DOHH2 (cell line): ENCODE data around the gene METTL3.

ENCODE experiments used
- H3F3A ChIP-seq: fragments of 200-600 bp; sonication (generic), shearing (Covaris generic); 2 replicates; pipeline ENCODE4 v1.6.0; 2016; ENCODE audit warnings: antibody characterized with exemption, mild to moderate bottlenecking; ENCODE audit not compliant: control insufficient read depth, insufficient read depth
- H3K27ac ChIP-seq: fragments of 200-600 bp; sonication (generic); 2 replicates; pipeline ENCODE4 v1.5.1; 2014; ENCODE audit warnings: low read depth, mild to moderate bottlenecking, low read length, moderate library complexity
- H3K27me3 ChIP-seq: fragments of 200-600 bp; sonication (generic); 2 replicates; pipeline ENCODE4 v1.6.1; 2014; ENCODE audit warnings: mild to moderate bottlenecking, low read length, mixed read lengths; ENCODE audit not compliant: control insufficient read depth
- H3K36me3 ChIP-seq: fragments of 200-600 bp; sonication (generic); 2 replicates; pipeline ENCODE4 v1.6.1; 2014; ENCODE audit warnings: mild to moderate bottlenecking, low read length, moderate library complexity, mixed read lengths; ENCODE audit not compliant: control insufficient read depth
- H3K4me1 ChIP-seq: fragments of 200-600 bp; sonication (generic); 2 replicates; pipeline ENCODE4 v1.6.1; 2014; ENCODE audit warnings: mild to moderate bottlenecking, low read length, mixed read lengths; ENCODE audit not compliant: control insufficient read depth
- H3K4me2 ChIP-seq: fragments of 200-600 bp; sonication (generic); 2 replicates; pipeline ENCODE4 v1.6.0; 2014; ENCODE audit warnings: mild to moderate bottlenecking, low read length, moderate library complexity
- H3K4me3 ChIP-seq: fragments of 200-600 bp; sonication (generic); 2 replicates; pipeline ENCODE4 v1.5.1; 2014; ENCODE audit warnings: mild to moderate bottlenecking, low read length, mixed read lengths
- H3K79me2 ChIP-seq: fragments of 200-600 bp; sonication (generic); 2 replicates; pipeline ENCODE4 v1.6.1; 2014; ENCODE audit warnings: mild to moderate bottlenecking, low read length, mixed read lengths; ENCODE audit not compliant: control insufficient read depth
- H3K9me2 ChIP-seq: fragments of 200-600 bp; sonication (generic); replicated peaks from 2 replicates; pipeline ENCODE4 v1.6.1; 2014; ENCODE audit warnings: mild to moderate bottlenecking, low read length, mixed read lengths; ENCODE audit not compliant: control insufficient read depth
- H3K9me3 ChIP-seq: fragments of 200-600 bp; sonication (generic); 2 replicates; pipeline ENCODE4 v1.6.1; 2014; ENCODE audit warnings: antibody characterized with exemption, low read length, mixed read lengths; ENCODE audit not compliant: control insufficient read depth, insufficient read depth
- H4K20me1 ChIP-seq: fragments of 200-600 bp; sonication (generic); 2 replicates; pipeline ENCODE4 v1.6.0; 2014; ENCODE audit warnings: low read depth, mild to moderate bottlenecking, antibody characterized with exemption, low read length, moderate library complexity; ENCODE audit not compliant: control insufficient read depth, insufficient read depth
- CTCF ChIP-seq: fragments of 200-600 bp; sonication (generic); IDR thresholded peaks from one replicate; pipeline ENCODE4 v1.5.1; 2014; ENCODE audit warnings: antibody characterized with exemption, mild to moderate bottlenecking, low read depth, low read length; ENCODE audit not compliant: poor library complexity, severe bottlenecking
- EZH2phosphoT487 ChIP-seq: fragments of 200-600 bp; sonication (generic); IDR thresholded peaks from 2 replicates; pipeline ENCODE4 v1.6.1; 2017; ENCODE audit warnings: borderline replicate concordance, mild to moderate bottlenecking, antibody characterized with exemption, low read length, moderate library complexity, mixed read lengths

Gene METTL3

GRCh38 chr14:21525962-21526671 is 15.0 kb upstream of the METTL3 start, which contains the start of gene SALL2:
TSS of gene SALL2 (minus strand) at chr14:21526346. CDS start at chr14:21526127, 219 bp downstream.
- Histone ChIP-seq H3K9me2 (no peaks in the 10 kb centered on the region), H3K4me1 (peaks cover 36% of the 10 kb centered on the region), H3K27ac (peak within 1 kb of the TSS; percentile 78), H3K4me2 (peak within 1 kb of the TSS; percentile 98), H3K79me2 (peaks cover 4% of the 10 kb centered on the region), H3F3A (peaks cover 13% of the 10 kb centered on the region), H3K9me3 (no peaks in the 10 kb centered on the region), H3K27me3 (no peaks in the 10 kb centered on the region), H3K36me3 (0 out of 2 replicates have a peak, but pooled peaks cover 4% of the 10 kb centered on the region), H4K20me1 (no peaks in the 10 kb centered on the region), H3K4me3 (peak within 1 kb of the TSS; percentile 86)
- TF ChIP-seq EZH2phosphoT487, result no peak
- TF ChIP-seq CTCF, result no peak

GRCh38 chr14:21525571-21525961 is 14.4 kb upstream of the METTL3 start:
- TF ChIP-seq EZH2phosphoT487 (no peak), CTCF (no peak)
- Histone ChIP-seq H3K27me3 (no peaks in the 10 kb centered on the region), H3K27ac (no peak overlapping the region), H3K4me3 (peak overlapping the region; percentile 86), H3K4me1 (peaks cover 36% of the 10 kb centered on the region), H3K4me2 (peak overlapping the region; percentile 98), H3K79me2 (peaks cover 4% of the 10 kb centered on the region), H4K20me1 (no peaks in the 10 kb centered on the region), H3K9me2 (no peaks in the 10 kb centered on the region), H3K36me3 (0 out of 2 replicates have a peak, but pooled peaks cover 4% of the 10 kb centered on the region), H3F3A (peaks cover 13% of the 10 kb centered on the region), H3K9me3 (no peaks in the 10 kb centered on the region)

GRCh38 chr14:21524575-21525490 is 13.7 kb upstream of the METTL3 start:
- TF ChIP-seq CTCF, result no peak
- TF ChIP-seq EZH2phosphoT487, result no peak
- H3F3A ChIP-seq, result peaks cover 13% of the 10 kb centered on the region
- peaks cover 36% of the 10 kb centered on the region for H3K4me1 ChIP-seq
- no peaks in the 10 kb centered on the region for H3K9me2 ChIP-seq
- no peak overlapping the region for H3K27ac ChIP-seq
- peak overlapping the region; percentile 86 for H3K4me3 ChIP-seq
- H3K4me2 ChIP-seq, result peak overlapping the region; percentile 98
- no peaks in the 10 kb centered on the region for H3K9me3 ChIP-seq
- H3K27me3 ChIP-seq, result no peaks in the 10 kb centered on the region
- peaks cover 4% of the 10 kb centered on the region for H3K79me2 ChIP-seq
- H3K36me3 ChIP-seq, result 0 out of 2 replicates have a peak, but pooled peaks cover 4% of the 10 kb centered on the region
- H4K20me1 ChIP-seq, result no peaks in the 10 kb centered on the region
